Fibroblast of peridontal ligament (primary cell): Measurements from ENCODE around the gene HSPA1A.
A peak's percentile ranks its signal among the peaks of the same experiment; 100 is the strongest.

ENCODE experiments used
- DNase-seq: peaks from one replicate; pipeline ENCODE4 v3.0.0-alpha.2; 2010; ENCODE audit errors: extremely low read depth

The HSPA1A gene

DNA sequence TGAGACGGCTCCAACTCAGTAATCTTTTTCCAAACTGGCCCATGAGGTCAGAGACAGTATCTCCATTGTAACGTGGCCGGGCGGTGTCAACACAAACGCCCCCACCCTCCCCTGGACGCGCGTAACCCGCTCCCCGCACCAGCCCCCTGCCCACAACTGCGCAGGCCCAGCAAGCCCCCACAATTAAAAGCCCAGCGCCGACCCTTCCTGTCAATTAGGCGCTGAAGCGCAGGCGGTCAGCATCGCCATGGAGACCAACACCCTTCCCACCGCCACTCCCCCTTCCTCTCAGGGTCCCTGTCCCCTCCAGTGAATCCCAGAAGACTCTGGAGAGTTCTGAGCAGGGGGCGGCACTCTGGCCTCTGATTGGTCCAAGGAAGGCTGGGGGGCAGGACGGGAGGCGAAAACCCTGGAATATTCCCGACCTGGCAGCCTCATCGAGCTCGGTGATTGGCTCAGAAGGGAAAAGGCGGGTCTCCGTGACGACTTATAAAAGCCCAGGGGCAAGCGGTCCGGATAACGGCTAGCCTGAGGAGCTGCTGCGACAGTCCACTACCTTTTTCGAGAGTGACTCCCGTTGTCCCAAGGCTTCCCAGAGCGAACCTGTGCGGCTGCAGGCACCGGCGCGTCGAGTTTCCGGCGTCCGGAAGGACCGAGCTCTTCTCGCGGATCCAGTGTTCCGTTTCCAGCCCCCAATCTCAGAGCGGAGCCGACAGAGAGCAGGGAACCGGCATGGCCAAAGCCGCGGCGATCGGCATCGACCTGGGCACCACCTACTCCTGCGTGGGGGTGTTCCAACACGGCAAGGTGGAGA, at the start of gene HSPA1A, which contains the start of gene HSPA1L:
Gene HSPA1A (plus strand): TSS at position 519 of the 814 bp plus-strand sequence. CDS start 214 bp downstream, at position 733.
Gene HSPA1L (minus strand): TSS at position 259 of the 814 bp plus-strand sequence. CDS start 3,311 bp downstream, outside the sequence.
- DNase-seq = peak; percentile 96

DNA sequence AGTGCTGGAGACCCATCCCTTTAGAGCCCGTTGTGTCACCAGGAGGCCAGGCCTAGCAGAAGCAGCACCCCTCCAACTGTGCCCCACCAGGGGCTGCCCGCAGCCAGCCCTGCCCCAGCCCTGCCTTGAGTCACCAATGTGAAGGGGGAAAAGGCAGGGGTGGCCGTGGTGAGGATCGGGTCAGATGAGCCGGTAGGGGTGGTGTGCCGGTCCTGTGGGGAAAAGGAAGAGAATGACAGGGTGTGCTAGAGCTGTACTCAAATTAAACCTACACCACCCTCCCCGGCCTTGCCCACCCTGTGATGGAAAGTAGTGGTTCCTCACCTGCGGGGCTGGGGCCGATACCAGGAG, 49.8 kb upstream of the HSPA1A start:
- no peak for DNase-seq

DNA sequence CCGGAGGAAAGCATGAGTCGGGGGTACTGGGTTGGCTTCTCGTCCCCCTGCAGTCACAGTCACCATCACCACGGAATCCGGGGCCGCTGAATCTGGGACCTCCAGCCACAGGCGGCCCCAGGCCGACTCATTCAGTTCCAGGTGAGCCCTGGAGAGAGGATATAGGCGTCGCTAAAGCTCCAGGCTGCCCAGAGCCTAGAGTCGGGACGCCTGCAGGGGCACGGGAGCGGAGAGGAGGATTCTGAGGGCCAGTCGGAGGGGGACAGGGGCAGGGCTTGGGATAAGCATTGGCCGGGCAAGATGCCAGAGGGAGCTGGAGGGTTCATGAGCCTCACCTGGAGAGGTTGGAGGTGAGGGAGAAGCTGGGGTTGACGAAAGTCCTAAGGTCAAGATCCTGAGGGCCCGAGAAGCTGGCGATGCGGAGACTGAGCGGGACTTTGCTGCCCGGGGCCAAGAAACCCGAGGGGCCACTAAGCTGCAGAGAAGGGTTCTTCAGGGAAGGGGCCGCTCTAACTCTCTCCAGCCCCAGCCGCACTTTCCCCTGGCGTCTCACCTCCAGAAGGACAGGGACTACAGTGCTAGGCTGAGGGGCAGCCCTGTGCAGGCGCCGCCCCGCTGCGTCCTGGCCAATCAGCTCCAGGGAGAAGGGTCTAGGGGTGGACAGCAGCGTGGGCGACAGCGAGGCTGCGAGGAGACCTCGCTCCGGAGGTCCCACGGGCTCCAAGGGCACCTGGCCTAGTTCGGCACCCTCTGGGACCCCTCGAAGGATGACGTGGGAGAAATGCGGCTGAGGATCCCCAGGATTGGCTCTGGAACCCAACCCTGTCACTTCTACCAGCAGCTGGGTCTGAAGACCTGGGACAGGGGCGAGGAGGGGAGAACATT, 49.2 kb upstream of the HSPA1A start:
- DNase-seq = no peak

GRCh38 chr6:31767096-31767645, 48.2 kb upstream of the HSPA1A start:
- no peak for DNase-seq

DNA sequence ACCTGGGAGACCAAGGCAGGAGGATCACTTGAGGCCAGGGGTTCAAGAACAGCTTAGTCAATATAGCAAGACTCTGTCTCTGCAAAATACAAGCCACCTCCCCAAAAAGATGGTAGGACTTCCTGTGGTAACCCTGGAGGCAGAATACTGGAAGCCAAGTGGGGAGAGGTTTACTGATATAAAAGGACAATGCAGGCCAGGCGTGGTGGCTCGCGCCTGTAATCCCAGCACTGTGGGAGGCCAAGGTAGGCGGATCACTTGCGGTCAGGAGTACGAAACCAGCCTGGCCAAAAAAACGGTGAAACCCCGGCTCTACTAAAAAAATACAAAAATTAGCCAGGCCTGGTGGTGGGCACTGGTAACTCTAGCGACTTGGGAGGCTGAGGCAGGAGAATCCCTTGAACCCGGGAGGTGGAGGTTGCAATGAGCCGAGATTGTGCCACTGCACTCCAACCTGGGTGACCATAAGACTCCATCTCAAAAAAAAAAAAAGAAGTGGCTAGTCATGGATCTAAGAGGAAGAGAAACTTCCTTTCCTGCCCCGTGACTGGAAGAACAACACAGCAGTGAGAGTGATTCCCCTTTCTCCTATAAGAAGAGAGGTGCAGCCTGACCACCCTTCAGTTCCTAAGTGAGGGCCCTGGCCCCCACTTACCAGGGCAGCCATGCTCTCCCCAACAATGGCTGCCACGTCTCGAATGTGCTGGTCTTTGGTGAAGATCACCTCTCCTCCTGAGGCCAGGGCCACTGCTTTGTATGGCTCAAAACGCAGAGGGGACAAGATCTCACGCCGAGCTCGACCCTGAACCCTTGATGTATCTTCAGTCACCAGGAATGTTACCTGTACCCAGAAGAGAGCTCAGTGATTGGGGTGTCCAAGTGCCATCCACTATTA, 46.7 kb upstream of the HSPA1A start:
- DNase-seq = no peak

DNA sequence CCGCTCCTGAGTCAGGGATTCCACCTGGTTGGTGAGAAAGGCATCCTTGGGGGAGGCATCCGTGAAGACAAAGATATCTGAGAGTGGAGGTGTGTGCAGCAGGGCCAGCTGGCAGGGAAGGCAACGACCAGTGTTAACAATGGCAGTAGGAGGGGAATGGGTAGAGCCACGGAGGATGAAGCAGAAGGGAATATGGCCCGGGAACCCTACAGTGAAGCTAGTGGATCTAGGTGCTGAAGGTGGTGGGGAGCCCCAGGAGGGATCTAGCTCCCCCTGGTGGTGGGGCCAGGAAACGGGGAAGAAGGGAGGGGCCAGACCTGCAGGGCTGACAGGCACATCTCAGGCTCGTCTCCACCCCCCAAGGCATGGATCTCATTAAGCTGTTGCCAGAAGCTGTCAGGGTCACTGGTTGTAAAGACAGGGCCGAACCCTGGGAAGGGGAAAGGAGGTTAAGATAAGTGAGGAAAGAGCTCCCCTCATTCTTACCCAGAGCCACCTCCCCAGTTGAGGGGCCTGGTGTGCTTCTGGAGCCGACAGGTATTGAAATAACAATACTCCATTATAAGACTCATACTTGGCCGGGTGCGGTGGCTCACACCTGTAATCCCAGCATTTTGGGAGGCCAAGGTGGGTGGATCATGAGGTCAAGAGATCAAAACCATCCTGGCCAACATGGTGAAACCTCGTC, 45.5 kb upstream of the HSPA1A start:
- DNase-seq = peak; percentile 29

GRCh38 chr6:31770860-31771259, 44.5 kb upstream of the HSPA1A start:
- no peak for DNase-seq

DNA sequence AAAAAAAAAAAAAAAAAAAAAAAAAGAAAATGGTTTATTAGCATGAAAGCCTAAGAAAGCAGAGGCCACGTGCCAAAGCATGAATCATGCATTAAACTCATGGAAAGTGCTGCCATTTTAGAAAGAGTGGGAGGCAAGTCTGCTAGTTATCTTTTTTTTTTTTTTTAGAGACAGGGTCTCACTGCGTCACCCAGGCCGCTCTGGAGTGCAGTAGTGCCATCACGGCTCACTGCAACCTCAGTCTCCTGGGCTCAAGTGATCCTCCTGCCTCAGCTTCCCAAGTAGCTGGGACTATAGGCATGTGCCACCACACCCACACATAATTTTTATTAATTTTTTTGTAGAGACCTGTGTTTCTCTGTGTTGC, 43.4 kb upstream of the HSPA1A start:
- no peak for DNase-seq

DNA sequence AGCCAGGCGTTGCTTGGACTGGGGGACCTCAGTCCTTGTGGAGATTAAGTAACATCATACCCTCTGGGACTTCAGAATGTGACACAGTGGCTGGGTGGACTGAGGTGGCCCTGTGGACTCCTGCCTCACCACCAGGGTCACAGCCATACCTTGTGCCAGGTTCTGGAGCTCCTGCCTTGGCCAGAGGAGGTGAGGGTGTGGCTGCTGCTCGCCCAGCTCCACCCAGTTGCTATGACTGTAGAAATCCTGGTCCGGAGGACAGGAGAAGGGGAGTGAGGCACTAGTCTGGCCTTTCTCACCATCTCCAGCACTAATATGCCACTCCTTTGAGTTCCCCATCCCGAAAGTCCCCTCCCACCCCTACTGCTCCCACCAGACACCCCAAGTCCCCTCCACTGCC, 40.2 kb upstream of the HSPA1A start:
- no peak for DNase-seq

DNA sequence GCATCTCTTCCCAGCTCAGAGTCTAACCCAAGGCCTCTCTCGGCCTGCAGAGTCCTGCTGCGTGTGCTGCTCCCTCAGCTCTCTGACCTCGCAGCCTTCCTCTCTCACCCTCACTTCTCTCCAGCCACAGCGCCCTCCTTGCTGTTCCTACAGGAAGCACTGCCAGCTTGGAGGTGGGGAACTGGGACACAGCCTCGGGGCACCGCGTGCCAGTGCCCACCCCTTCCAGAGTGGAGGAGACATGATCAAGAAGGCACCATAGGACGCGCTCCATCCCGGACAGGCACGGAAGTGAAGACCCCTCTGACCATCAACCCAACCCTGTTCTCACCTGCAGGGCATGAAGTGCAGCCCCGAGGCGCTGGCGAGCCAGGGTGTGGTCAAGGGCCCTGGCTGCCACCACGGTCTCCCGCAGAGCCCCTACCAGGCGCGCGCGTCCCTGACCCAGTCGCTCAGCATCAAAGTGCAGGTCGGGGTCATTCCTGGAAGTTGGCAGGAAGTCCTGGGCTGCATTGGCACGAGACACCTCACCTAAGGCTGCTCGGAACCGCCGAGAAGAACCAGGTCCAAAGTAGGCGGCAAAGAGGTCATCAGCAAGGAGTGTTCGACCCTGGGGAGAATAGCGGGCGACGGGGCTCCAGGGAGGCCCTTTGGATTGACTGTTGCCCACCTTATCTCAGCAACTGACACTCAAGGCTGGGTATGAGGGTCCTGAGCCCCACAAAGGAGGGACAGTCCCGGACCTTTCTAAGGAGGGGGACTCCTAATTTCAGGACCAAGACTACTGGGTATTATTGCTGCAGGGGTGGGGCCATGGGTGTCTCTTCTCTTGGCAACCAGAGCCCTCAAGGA, 39.5 kb upstream of the HSPA1A start:
- no peak for DNase-seq

DNA sequence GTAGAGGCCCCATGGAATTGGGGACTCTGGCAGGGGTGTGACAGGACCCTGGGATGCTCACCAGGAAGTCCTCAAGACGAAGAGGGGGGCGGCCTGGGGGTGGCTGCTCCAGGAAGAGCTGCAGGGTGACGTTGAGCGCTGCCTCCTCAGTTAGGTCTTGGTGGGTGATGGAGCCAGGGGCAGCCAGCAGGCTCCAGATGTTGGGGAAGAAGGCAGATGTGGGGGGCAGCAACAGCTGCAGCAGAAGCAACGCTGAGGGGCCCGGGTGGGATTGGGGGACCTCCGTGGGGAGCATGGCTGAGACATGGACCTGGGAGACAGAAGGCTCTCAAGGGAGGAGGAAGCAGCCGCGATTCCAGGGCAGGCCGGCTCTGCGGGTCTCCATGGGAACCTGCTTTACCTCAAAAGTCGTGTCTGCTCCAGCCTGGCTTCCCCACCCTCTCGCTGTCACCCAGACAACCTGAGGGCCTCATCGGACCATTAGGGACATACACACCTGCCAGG, 38.8 kb upstream of the HSPA1A start:
- no peak for DNase-seq

DNA sequence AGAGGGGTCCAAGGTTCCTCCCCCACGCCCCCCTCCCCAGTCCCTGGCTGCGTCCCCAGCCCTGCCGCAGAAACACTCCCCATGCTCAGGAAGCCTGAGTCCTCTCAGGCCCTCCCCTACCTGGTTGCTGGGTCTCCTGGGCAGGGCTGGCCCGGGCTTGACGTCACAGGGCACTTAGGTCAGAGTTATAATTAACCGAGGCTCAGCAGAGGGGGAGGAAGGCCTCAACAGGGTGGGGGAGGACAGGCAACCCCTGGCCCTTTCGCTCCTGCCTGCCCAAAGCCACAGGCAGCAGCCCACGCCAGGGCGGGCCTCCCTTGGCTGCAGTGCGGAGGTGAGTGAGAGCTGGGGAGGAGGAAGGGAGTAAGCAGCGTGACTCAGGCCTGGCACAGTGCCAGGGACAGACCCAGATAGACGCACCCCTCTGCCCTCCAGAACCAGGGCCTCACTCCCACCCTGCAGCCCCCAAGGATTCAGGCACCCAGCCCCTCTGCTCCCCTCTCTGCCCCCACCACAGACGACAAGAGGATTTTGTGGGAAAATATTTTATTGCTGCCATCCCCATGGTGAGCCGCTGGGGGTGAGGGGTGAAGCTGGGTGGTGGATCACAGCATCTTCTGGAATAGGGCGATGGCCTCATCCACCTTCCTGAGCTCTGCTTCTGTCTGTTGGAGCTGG, 38.2 kb upstream of the HSPA1A start, which contains the start of gene VWA7:
Gene VWA7 (minus strand): TSS at position 340 of the 678 bp plus-strand sequence. CDS start 549 bp downstream, outside the sequence.
- DNase-seq = peak; percentile 38

DNA sequence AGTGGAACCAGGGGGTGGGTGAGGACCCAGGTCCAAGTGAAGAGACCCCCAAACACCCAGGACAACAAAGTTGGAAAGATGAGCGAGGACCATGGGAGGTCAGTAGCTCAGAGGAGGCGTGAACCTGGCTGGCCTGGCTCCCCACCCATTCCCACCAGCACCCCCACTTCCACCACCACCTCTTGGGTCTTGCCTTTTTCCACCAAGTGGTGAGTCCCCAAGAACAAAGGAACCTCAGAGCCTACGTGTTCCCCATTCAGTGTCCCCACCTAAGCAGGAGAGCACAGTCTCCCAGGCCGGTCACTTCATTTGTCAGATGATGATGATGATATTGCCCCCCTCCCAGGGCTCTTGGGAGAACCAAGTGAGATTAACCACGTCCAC, 37.7 kb upstream of the HSPA1A start:
- DNase-seq = no peak

- no peak for DNase-seq
These were observed 37.1 kb upstream of the HSPA1A start for GRCh38 chr6:31778193-31778592.

DNA sequence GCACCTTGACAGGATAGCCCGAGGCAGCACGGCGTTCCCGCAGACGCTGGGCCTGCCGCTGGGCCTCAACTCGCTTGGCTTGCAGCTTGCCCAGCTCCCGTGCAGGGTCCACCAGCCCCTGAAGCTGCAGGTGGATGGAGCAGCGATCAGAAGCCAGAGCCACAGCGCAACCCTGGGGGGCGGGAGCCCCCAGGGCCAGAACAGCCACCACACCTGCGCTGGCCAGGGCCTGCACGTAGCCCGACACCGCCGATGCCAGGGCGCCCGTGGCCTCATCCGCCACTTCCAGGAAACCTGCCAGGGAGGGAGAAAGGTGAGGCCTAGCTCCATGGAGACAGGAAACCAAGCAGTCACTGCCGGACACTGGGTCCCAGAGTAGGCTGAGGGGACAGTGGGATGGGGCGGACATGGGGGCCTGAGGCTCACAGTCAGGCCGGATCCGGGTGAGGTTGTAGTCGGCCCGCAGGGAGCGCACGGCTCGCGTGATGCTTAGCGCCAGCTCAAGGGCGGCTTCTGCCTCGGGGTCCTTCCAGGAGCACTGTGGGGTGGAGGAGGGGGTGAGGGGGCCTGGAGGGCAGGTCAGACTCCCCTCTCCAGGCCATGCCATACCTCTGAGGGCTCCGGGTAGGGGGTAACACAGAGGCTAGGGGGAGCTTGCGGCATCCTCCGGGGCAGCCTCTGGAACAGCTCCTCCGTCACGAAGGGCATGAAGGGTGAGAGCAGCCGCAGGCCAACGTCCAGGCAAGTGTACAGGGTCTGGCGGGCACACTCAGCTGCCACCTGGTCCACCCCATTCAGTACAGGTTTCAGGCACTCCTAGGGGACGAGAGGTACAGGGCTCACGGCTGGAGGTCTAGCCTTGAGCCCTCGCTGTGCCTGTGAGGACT, 36.1 kb upstream of the HSPA1A start:
- DNase-seq = no peak

DNA sequence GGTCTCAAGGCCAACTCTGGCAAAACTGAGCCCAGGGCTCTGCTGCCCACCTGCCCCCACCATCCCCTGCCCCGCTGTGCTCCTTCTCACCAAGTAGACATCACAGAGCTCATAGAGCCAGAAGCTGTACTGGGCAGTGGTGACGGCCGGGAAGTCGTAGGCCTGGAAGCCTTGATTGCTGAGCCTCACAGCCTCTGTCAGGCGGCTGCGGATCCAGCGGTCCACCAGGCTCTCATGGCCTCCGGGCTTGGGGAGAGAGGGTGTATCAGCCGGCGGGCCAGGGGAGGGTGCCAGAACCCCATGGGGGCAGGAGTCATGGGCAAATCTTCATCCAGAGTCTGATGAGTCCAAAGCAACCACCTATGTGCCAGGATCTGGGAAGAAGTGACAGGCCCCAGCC, 35.4 kb upstream of the HSPA1A start:
- DNase-seq = no peak

DNA sequence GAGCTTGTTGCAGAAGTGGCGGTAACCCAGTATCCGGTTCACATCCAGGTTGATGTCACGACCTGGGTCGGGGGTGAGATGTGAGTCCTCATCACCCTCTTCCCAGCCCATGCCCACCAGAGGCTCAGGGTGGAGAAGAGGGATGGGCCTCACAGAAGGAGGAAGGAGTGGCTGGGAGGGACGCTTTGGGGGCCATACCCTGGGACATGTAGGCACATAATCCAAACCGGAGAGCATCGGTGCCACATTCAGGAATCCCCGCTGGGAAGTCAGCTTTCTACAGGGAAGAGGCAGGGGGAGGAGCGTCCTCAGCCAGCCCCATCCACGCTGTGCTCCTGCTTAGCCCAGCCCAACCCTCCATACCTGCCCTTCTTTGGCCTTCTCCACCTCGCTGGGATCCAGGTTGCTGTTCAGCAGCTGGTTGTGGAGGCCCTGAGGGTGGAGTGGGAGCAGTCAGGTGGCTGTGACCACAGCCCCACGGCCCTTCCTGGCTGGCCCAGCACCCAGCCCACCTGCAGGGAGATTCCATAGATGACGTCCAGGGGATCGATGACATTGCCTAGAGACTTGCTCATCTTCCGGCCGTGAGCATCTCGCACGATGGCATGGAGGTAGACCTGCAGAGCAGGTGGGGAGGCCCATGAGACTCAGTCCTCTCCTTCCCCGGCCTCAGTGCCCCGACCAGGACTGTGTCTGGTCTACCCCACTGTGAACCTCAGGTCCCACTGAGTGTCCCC, 34.7 kb upstream of the HSPA1A start:
- DNase-seq = no peak
